Endometrial microvascular endothelial cells (primary cell): ENCODE data around the gene SLC4A4. TPM values are rescaled to one million over a fixed set of nuclear protein-coding genes. Genes with fewer than 3 reads are reported as not detected.

Source experiments
- in situ Hi-C: cut with HindIII; loops from 2 replicates; pipeline ENCODE4 v1.10.0; 2017; ENCODE audit warnings: low sequenced_read_pairs, low pct_unique_long_range_greater_than_20kb; ENCODE audit errors: inconsistent ontology term
- total RNA-seq: library from RNA; depleted of rRNA; stranded (reverse); fragments of >200 nt; gene quantifications from one replicate; pipeline ENCODE4 v1.2.3, GENCODE V29; 2015; ENCODE audit errors: inconsistent ontology term

SLC4A4 gene
- total RNA-seq, 1 donor from 2014 or later = not detected

DNA sequence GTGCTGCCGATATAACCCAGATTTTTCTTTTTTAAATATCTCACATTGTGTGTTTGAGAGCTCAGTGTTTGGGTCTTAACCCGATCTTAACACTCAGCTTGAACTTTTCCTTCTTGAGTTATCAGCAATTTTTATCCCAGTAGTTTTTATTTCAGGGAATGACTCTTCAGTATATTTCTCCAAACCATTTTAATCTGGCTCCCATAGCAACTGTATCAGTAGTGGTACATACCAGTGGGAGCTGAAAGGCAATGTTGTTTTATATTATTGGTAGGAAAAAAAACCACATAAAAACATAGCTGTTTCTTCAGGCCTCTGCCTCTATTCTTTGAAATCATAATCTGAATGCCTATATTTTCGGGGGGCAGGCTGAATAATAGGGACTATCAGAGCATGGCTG lies 111.1 kb downstream of the SLC4A4 start:
- in situ Hi-C loops = no loop called here

DNA sequence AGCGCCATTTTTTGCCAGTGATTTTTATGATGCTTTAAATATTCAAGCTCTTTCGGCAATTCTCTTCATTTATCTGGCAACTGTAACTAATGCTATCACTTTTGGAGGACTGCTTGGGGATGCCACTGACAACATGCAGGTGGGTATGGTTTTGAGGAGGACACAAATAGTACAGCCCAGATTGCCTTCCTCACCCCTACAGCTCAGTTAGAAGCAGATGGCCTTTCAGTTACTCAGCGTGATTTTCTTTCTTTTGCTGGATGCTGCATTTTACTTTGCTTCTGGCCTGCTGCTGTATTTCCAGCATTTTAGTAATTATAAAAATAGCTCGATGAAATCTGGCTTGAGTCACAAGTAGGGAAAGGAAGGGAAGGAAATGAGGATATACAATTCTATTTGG lies 114.7 kb downstream of the SLC4A4 start:
- in situ Hi-C loops = no loop called here

GRCh38 chr4:71456841-71457240 lies 118.0 kb downstream of the SLC4A4 start:
- in situ Hi-C loops = no loop called here

- in situ Hi-C loops = no loop called here
These were observed 121.6 kb downstream of the SLC4A4 start for GRCh38 chr4:71460371-71460770.

DNA sequence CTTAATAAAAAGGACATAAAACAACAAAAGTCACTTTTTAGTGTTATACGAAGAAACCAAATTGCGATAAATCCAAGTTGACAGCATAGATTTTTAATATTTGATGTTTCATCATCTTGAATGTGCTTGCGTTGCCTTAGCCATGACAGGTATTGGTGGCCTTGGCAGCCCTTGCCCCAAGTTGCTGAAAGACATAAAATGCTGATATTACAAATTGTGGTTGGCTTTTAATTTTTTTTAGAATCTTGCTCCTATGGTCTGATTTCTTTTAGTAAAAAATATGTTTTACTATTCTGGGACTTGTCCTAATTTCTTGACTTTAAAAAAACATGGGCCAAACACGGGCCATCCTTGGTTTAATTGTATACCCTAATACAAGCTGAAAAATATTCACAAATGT lies 122.6 kb downstream of the SLC4A4 start:
- in situ Hi-C loops = no loop called here

- in situ Hi-C loops = no loop called here
These were observed 128.0 kb downstream of the SLC4A4 start for GRCh38 chr4:71466775-71467174.

- in situ Hi-C loops = no loop called here
These were observed 129.4 kb downstream of the SLC4A4 start for GRCh38 chr4:71468116-71468710.

DNA sequence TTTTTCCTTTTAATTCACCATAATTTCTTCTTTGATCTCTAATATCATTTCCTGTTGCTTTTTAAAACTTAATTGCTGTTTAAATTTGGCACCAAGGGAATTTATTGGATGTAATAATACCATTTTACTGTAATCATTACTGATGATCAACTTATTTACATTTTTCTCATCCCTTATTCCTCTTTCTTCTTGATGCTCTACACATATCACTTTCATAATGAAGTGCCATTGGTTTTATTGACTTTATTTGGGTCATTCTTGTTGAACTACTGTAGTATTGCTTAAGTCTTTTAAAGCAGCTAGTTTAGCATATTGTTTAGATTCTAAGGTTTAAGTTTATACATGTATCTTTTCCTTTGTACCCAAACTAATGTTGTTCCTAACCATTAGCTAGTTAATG lies 130.7 kb downstream of the SLC4A4 start:
- in situ Hi-C loops = no loop called here

GRCh38 chr4:71470524-71470923 lies 131.7 kb downstream of the SLC4A4 start:
- in situ Hi-C loops = no loop called here

GRCh38 chr4:71472946-71473345 lies 134.1 kb downstream of the SLC4A4 start:
- in situ Hi-C loops = no loop called here

GRCh38 chr4:71473541-71474240 lies 134.9 kb downstream of the SLC4A4 start:
- in situ Hi-C loops = no loop called here

DNA sequence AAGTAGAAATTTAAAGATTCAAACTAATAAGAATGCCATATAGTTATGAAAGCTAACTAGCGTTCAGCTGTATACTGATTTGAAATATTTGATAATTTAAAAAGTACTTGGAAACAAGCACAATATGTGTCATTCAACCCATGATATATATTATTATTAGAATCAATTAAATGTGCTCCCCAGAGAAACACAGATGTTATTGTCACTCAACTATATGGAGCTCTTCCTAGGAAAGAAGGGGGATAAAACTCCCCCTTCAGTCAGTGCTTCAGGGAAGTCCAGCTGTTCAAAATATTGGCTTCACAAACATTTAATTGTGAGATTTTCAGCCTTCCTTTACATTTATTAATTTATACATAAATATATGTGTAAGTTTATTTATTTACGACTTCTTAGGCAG lies 135.9 kb downstream of the SLC4A4 start:
- in situ Hi-C loops = no loop called here

DNA sequence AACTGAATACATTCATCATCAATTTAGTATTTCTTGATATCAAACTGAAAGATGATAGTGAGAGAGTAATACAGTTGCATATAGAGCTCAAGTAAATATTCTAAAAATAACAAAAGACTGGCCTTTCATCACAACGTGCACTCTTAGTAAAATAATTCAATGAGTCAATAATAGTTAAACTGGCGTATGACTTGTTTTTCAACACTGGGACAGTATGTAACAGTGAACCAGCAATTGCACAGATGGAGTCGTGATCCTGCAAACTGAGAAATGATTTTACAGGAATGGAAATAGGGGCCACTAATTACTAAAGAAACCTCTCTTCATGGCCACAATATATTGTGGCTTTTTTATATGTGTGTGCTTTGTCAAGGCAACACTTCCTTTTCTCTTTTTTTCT lies 137.4 kb downstream of the SLC4A4 start:
- in situ Hi-C loops = no loop called here

- in situ Hi-C loops = no loop called here
These were observed 147.9 kb downstream of the SLC4A4 start for GRCh38 chr4:71486550-71487343.

DNA sequence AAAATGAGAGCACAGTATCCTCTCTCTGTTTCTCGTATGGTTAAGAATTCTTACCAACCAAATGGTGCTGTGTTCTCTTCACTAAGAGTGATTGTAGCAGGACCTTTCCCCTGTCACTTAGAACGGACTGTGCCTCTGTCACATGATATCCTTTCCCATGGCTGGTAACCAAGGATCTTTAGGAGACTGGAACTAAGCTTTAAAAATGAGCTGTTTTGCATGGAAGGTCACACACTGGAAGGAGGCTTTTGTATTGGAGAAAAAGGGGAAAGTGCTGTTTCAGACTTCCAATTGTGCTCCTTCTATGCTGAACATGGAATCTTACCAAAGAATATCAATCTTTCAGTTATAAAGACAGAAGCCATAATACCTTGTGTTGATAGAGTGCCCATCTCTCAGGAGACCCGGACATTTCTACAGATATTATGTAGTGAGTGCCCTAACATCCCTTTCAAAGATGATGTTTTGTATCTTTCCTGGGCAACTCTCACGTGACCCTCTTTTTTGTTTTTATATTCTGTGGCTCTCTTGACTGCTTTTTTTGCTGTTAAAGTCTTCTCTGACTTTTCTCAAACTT lies 148.6 kb downstream of the SLC4A4 start:
- in situ Hi-C loops = no loop called here

DNA sequence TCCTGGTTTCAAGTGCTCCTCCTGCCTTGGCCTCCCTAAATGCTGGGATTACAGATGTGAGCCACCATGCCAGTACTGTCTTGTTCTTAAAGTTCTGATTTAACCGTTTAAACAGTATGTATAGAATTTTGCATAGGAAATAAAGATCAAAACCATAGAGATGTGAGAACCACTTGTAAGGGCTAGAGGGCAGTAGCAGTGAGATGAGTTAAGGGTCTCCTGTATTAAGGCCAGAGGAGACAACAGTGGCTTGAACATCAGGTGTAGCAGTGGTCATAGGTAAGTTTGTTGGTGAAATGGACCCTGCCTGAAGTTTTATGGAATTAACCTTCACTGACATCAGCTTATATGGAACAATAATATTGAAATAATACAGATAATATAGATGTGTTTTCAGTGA lies 155.7 kb downstream of the SLC4A4 start:
- in situ Hi-C loops = no loop called here

DNA sequence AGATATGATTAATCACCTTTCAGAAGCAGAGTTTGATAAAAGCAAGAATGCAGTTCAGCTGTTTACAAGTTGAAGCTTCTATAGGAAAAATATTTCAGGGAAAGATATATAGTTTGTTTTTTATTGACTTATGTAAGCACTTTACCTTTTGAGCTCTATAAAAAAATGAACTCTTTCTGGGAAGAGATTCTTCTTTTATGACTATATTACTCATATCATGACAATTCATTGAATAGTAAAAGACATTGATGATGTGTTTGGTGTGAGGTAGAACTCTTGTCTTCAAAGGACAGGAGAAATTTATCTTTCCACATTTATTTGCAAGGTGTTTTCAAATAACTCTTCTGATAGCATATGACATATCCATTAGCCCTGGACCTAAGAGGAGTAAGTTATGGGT lies 156.6 kb downstream of the SLC4A4 start:
- in situ Hi-C loops = no loop called here

DNA sequence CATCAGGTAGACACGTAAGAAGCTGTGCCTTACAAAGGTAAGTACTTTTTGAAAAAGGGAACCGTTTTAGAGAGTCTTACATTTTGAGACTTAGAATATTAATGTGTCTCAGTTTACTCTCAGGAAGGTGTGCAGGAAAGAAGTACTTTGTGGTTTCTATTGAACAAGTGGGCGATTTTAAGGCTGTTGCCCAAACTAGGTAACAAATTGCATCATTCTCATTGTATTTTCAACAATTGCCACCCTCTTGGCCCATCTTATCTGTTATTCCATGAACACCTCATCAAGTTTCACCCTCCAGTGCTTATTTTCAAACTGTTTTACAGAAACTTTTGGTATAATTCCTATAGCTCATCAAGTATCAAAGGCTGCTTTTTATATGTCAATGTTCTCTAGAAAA lies 158.3 kb downstream of the SLC4A4 start:
- in situ Hi-C loops = no loop called here

- in situ Hi-C loops = no loop called here
These were observed 159.2 kb downstream of the SLC4A4 start for GRCh38 chr4:71498002-71498401.

GRCh38 chr4:71498625-71499024 lies 159.8 kb downstream of the SLC4A4 start:
- in situ Hi-C loops = no loop called here
